OCI-LY1 (cell line): ENCODE measurements around the gene PAX3.

ENCODE experiments used
- EZH2 ChIP-seq: fragments of 200-600 bp; sonication (generic), shearing (Covaris generic); IDR thresholded peaks from 2 replicates; pipeline ENCODE4 v1.8.0; 2017; ENCODE audit warnings: borderline replicate concordance, mixed run types, mild to moderate bottlenecking, antibody characterized with exemption, low read length, moderate library complexity, mixed read lengths
- TF ChIP-seq, protein P1 (sequence below): fragments of 200-600 bp; sonication (generic), shearing (Covaris generic); IDR thresholded peaks from 2 replicates; pipeline ENCODE4 v1.5.1; 2017; ENCODE audit warnings: mild to moderate bottlenecking, antibody characterized with exemption, low read length, moderate library complexity, mixed read lengths

DNA sequence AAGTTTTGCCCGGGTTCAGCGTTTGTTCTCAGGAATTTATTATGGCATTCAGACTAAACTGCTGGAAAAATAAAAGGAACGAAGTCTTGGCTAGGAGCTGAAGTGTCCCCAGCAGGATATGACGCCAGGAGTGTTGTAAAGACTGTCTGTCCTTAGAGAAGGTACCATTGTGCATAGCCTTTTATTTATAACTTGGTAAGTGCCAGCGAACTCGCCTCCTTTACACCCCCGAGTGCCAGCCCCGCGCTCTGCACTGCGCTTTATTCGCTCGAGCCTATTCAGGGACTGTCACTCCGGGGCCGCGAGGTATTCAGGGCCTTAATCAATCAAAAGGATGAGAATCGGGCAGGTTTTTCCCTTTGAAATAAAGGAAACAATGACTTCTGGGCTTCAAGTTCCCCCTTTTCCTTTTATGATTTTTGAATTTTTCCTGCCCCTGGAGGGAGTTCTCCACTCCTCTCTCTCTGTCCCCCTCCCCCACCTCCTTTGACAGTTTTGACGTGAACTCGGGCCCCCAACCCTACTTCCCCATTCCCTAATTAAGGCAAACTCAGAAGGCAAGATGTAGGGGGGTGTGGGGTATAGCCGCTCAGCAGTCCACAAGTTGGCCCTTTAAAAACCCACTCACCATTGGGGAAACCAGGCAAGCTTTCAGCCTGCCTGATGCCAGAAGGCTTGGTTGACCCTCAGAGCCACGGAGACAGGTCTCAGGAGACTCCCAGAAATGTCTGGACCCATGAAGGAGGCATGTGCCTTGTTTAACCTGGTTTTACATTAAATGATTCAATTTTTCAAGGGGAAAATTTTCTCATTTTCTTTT, 1.3 kb upstream of the PAX3 start:
- TF ChIP-seq, protein P1, sequence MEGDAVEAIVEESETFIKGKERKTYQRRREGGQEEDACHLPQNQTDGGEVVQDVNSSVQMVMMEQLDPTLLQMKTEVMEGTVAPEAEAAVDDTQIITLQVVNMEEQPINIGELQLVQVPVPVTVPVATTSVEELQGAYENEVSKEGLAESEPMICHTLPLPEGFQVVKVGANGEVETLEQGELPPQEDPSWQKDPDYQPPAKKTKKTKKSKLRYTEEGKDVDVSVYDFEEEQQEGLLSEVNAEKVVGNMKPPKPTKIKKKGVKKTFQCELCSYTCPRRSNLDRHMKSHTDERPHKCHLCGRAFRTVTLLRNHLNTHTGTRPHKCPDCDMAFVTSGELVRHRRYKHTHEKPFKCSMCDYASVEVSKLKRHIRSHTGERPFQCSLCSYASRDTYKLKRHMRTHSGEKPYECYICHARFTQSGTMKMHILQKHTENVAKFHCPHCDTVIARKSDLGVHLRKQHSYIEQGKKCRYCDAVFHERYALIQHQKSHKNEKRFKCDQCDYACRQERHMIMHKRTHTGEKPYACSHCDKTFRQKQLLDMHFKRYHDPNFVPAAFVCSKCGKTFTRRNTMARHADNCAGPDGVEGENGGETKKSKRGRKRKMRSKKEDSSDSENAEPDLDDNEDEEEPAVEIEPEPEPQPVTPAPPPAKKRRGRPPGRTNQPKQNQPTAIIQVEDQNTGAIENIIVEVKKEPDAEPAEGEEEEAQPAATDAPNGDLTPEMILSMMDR = no peak
- no peak for TF ChIP-seq EZH2
